K562 (cell line): ENCODE measurements around the gene METTL3. TPM values are rescaled to one million over a fixed set of nuclear protein-coding genes. Genes with fewer than 3 reads are reported as not detected.

Experiments
- CEBPG ChIP-seq, 3 experiments: fragments of 200-800 bp in 1 of 3; sonication (Bioruptor generic) in 1 of 3; sonication (generic) in 1 of 3; formaldehyde crosslinking in 1 of 3; IDR thresholded peaks in 2 of 3; conservative IDR thresholded peaks in 1 of 3; 2 replicates each; pipeline versions ENCODE4 v1.6.1 to v1.8.0; 2016 to 2022; ENCODE audit warnings: missing compliant biosample characterization in 2 of 3, missing genetic modification characterization in 2 of 3, mild to moderate bottlenecking in 1 of 3, missing genetic modification reagents in 1 of 3
- LARP7 ChIP-seq: fragments of 450-650 bp; IDR thresholded peaks from 2 replicates; pipeline ENCODE4 v1.6.1; 2016
- NEUROD1 ChIP-seq: fragments of 150-350 bp; IDR thresholded peaks from 2 replicates; pipeline ENCODE4 v1.6.1; 2014; ENCODE audit warnings: borderline replicate concordance, low read length, low read depth; ENCODE audit not compliant: partially characterized antibody
- NR4A1 ChIP-seq, 2 experiments: fragments of 250-450 bp in 1 of 2; fragments of 450-650 bp in 1 of 2; sonication (Bioruptor Pico) in 1 of 2; IDR thresholded peaks; 2 replicates each; pipeline versions ENCODE4 v1.4.0 to v1.6.1; 2016 to 2020; ENCODE audit warnings: mild to moderate bottlenecking in 2 of 2, missing compliant biosample characterization in 1 of 2, missing genetic modification characterization in 1 of 2, moderate library complexity in 1 of 2
- OTX1 ChIP-seq: fragments of 450-650 bp; formaldehyde crosslinking; IDR thresholded peaks from 2 replicates; pipeline ENCODE4 v1.4.0; 2022; ENCODE audit warnings: mild to moderate bottlenecking
- RFX7 ChIP-seq: fragments of 250-450 bp; sonication (Bioruptor Pico); IDR thresholded peaks from 2 replicates; pipeline ENCODE4 v1.5.1; 2021; ENCODE audit warnings: mild to moderate bottlenecking
- TFAM ChIP-seq: fragments of 250-450 bp; sonication (Bioruptor Pico); conservative IDR thresholded peaks from 2 replicates; pipeline ENCODE4 v1.5.0; 2021; ENCODE audit warnings: mild to moderate bottlenecking, moderate library complexity
- TGIF2 ChIP-seq: sonication (generic); formaldehyde crosslinking; IDR thresholded peaks from 2 replicates; pipeline ENCODE4 v1.8.1; 2022; ENCODE audit warnings: mild to moderate bottlenecking, missing genetic modification reagents, moderate library complexity
- U2AF2 ChIP-seq: fragments of 200-400 bp; formaldehyde crosslinking; optimal IDR thresholded peaks from 2 replicates; pipeline ENCODE3; 2017; ENCODE audit warnings: low read depth, mild to moderate bottlenecking, low read length
- YBX1 ChIP-seq: fragments of 450-650 bp; IDR thresholded peaks from 2 replicates; pipeline ENCODE4 v1.7.1; 2016; ENCODE audit warnings: mild to moderate bottlenecking
- ZNF696 ChIP-seq: fragments of 250-450 bp; sonication (Bioruptor Pico); conservative IDR thresholded peaks from 2 replicates; pipeline ENCODE4 v1.4.0; 2020; ENCODE audit warnings: mild to moderate bottlenecking, moderate library complexity
- ZNF766 ChIP-seq: fragments of 200-800 bp; sonication (Bioruptor generic); conservative IDR thresholded peaks from 2 replicates; pipeline ENCODE4 v1.6.1; 2016; ENCODE audit warnings: missing genetic modification characterization, missing compliant biosample characterization
- polyA plus RNA-seq, 8 experiments: library from polyadenylated mRNA; depleted of rRNA in 4 of 8; stranded (reverse) in 5 of 8; unstranded in 3 of 8; fragments of >200 nt; fragmentation: Nextera tagmentation in 2 of 8; fragmentation: Illumina TruSeq in 1 of 8; extraction: Ambion mirVana in 2 of 8; extraction: Trizol in 1 of 8; gene quantifications; 2 replicates each; pipeline versions ENCODE4 v1.2.1 to v1.2.3, GENCODE V29; 2011 to 2014; ENCODE audit warnings: inconsistent platforms in 1 of 8, missing spikeins in 1 of 8
- total RNA-seq, 7 experiments: library from RNA; depleted of rRNA in 6 of 7; stranded (reverse); fragments of >200 nt in 6 of 7; fragmentation: Illumina TruSeq in 2 of 7; extraction: Trizol in 2 of 7; gene quantifications; 2 replicates each; pipeline versions ENCODE4 v1.2.1 to v1.2.3, GENCODE V29; 2011 to 2021; ENCODE audit warnings: low replicate concordance in 1 of 7
- TF ChIP-seq, protein P1 (sequence below), 2 experiments: fragments of 450-650 bp; IDR thresholded peaks; 2 replicates each; pipeline ENCODE4 v1.6.1; 2016; ENCODE audit warnings: mild to moderate bottlenecking in 2 of 2, borderline replicate concordance in 1 of 2, low read depth in 1 of 2, moderate library complexity in 1 of 2
- TF ChIP-seq, protein P2 (sequence below): fragments of 450-650 bp; formaldehyde crosslinking; IDR thresholded peaks from 2 replicates; pipeline ENCODE4 v1.4.0; 2022; ENCODE audit warnings: mild to moderate bottlenecking, moderate library complexity
- TF ChIP-seq, protein P3 (sequence below): fragments of 450-650 bp; IDR thresholded peaks from 2 replicates; pipeline ENCODE4 v1.6.1; 2016; ENCODE audit warnings: borderline replicate concordance

The METTL3 gene
- total and polyA plus RNA-seq, 9 of the 15 experiments (the other 6 are each of a cell fraction or from before 2014, with no cell fraction given), result 42.1 to 151 (median 65.7) TPM

DNA sequence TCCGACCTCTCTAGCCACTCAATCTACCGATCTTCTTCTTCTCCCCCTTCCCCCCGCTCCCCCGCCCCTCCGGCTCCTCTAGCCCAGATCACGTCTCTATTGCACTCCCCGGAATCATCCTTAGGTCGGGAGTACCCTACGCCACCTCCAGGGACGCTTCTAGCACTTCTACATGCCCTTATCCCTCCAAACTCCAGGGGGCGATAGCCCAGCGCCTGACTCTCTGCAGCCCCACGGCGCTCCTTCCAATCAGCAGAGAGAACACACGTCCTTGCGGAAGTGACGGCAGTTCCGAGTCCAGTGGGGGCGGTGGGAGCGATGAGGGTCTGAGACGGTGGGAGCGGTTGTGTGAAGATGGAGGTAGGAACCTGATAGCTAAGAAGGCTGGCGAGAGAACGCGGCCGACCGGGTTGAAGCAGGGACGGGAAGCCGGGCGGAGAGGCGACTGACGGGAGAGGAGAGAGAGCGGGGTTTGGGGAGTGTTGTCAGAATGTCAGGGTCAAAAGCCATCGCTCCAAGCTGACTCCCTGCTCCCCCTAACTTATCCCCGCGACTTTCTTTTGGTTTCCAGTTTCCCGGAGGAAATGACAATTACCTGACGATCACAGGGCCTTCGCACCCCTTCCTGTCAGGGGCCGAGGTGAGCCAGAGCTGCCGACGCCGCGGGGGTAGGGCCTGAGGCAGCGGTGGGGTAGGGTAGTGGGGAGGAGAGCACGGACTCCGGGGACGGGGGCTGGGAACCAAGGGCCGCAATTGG is 34.0 kb downstream of the METTL3 start, which contains the start of the genes RAB2B and TOX4 (continued):
- TF ChIP-seq, protein P1, sequence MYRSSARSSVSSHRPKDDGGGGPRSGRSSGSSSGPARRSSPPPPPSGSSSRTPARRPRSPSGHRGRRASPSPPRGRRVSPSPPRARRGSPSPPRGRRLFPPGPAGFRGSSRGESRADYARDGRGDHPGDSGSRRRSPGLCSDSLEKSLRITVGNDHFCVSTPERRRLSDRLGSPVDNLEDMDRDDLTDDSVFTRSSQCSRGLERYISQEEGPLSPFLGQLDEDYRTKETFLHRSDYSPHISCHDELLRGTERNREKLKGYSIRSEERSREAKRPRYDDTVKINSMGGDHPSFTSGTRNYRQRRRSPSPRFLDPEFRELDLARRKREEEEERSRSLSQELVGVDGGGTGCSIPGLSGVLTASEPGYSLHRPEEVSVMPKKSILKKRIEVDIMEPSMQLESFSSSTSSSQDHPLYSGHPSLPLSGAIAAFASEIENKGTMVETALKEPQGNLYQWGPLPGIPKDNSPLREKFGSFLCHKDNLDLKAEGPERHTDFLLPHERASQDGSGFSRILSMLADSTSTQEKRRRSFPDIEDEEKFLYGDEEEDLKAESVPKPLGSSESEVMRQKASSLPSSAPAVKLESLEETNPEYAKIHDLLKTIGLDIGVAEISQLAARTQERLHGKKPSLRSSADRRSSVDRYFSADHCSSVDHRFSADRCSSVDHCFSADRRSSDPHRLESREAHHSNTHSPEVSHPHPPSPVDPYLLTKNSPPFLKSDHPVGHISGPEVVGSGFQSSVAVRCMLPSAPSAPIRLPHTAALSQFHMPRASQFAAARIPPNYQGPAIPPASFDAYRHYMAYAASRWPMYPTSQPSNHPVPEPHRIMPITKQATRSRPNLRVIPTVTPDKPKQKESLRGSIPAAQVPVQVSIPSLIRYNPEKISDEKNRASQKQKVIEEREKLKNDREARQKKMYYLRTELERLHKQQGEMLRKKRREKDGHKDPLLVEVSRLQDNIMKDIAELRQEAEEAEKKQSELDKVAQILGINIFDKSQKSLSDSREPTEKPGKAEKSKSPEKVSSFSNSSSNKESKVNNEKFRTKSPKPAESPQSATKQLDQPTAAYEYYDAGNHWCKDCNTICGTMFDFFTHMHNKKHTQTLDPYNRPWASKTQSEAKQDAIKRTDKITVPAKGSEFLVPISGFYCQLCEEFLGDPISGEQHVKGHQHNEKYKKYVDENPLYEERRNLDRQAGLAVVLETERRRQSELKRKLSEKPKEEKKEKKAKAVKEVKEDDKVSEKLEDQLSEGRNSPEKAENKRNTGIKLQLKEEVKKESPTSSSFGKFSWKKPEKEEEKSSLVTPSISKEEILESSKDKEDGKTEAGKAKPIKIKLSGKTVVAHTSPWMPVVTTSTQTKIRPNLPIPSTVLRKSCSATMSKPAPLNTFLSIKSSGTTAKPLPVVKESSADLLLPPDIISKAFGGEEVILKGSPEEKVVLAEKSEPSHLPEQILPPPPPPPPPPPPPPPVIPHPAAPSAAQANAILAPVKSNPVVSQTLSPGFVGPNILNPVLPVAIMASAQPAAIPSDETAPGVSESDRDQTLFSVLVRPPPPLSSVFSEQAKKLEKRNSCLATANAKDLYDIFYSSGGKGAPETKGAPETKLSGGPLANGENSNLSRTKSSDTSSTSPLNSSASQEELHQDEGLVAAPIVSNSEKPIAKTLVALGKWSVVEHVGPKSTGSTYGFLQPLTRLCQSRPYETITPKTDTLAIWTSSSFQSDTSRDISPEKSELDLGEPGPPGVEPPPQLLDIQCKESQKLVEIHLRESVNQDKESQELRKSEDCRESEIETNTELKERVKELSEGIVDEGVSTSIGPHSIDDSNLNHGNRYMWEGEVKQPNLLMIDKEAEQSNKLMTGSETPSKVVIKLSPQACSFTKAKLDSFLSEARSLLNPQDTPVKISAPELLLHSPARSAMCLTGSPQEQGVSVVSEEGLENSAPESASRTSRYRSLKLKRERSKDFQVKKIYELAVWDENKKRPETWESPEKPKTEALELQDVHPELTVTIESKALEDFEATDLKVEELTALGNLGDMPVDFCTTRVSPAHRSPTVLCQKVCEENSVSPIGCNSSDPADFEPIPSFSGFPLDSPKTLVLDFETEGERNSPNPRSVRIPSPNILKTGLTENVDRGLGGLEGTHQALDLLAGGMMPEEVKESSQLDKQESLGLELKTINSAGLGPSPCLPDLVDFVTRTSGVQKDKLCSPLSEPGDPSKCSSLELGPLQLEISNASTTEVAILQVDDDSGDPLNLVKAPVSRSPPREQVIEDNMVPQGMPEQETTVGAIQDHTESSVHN (IDR thresholded peaks at IDR 0.05; ENCODE audit: borderline replicate concordance in 1 of 2, low read depth in 1 of 2), result no peak
- TF ChIP-seq LARP7, result no peak
- no peak for TF ChIP-seq TFAM
- TF ChIP-seq NR4A1 (CRISPR knock-in tag; IDR thresholded peaks at IDR 0.05), result no peak
- TF ChIP-seq NR4A1 (tag; IDR thresholded peaks at IDR 0.05), result no peak
- TF ChIP-seq CEBPG (CRISPR knock-in tag; IDR thresholded peaks at IDR 0.05), result peak; percentile 55; the same call in 1 of the 2 replicates
- no peak for TF ChIP-seq CEBPG (tag; conservative IDR thresholded peaks at IDR 0.05 in 1 of 2, IDR thresholded peaks at IDR 0.05 in 1 of 2)
- TF ChIP-seq, protein P2, sequence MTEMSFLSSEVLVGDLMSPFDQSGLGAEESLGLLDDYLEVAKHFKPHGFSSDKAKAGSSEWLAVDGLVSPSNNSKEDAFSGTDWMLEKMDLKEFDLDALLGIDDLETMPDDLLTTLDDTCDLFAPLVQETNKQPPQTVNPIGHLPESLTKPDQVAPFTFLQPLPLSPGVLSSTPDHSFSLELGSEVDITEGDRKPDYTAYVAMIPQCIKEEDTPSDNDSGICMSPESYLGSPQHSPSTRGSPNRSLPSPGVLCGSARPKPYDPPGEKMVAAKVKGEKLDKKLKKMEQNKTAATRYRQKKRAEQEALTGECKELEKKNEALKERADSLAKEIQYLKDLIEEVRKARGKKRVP, result no peak
- peak; percentile 76; the same call in 1 of the 2 replicates for TF ChIP-seq OTX1 (CRISPR knock-in tag)
- TF ChIP-seq RFX7 (CRISPR knock-in tag), result no peak
- TF ChIP-seq, protein P3, sequence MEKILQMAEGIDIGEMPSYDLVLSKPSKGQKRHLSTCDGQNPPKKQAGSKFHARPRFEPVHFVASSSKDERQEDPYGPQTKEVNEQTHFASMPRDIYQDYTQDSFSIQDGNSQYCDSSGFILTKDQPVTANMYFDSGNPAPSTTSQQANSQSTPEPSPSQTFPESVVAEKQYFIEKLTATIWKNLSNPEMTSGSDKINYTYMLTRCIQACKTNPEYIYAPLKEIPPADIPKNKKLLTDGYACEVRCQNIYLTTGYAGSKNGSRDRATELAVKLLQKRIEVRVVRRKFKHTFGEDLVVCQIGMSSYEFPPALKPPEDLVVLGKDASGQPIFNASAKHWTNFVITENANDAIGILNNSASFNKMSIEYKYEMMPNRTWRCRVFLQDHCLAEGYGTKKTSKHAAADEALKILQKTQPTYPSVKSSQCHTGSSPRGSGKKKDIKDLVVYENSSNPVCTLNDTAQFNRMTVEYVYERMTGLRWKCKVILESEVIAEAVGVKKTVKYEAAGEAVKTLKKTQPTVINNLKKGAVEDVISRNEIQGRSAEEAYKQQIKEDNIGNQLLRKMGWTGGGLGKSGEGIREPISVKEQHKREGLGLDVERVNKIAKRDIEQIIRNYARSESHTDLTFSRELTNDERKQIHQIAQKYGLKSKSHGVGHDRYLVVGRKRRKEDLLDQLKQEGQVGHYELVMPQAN, result peak; percentile 88
- peak; percentile 54 for TF ChIP-seq NEUROD1
- no peak for TF ChIP-seq YBX1
- TF ChIP-seq TGIF2 (CRISPR knock-in tag), result no peak
- TF ChIP-seq U2AF2, result no peak
- TF ChIP-seq ZNF696 (CRISPR knock-in tag), result no peak
- no peak for TF ChIP-seq ZNF766 (CRISPR knock-in tag)
